HG03439 (cell line): Measurements from ENCODE around the gene ASCC2.
"Not testable (repeated sequence)": the region's sequence is repeated elsewhere in the genome, so short reads cannot be mapped to it uniquely, and the experiment has no call there.

Source experiments
- ATAC-seq: cut with Tn5 transposase; IDR thresholded peaks from one replicate; pipeline ENCODE4 v1.9.1; 2021; ENCODE audit warnings: mild to moderate bottlenecking, moderate library complexity; ENCODE audit not compliant: unreplicated experiment

ASCC2 gene

GRCh38 chr22:29837741-29838598 is at the start of gene ASCC2:
Gene ASCC2 (minus strand): TSS chr22:29838274. CDS start chr22:29832325, 5,949 bp downstream.
- ATAC-seq, result peak; percentile 95

GRCh38 chr22:29887358-29887757 is 49.3 kb upstream of the ASCC2 start:
- ATAC-seq, result no peak

- no peak for ATAC-seq
Measured at GRCh38 chr22:29886596-29886995, 48.5 kb upstream of the ASCC2 start.

DNA sequence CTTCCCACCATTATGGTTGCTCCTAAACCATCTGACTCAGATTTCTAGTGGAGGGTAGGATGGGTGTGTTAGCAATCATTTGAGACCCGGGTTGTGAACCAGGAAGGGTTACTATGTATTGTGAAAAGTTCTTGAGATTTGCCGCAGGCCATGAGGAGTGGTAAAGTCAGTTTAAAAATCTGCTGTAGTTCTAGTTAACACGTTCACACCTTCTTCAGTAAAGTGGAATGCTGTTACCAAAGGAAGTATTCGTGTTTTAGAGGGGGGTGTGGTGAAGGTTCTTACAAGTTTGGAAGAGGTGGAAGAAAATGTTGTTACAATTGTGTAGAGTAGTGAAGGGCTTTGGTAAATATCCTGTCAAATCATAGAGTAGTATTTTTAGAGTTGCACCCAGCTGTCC is 47.5 kb upstream of the ASCC2 start:
- ATAC-seq, result no peak

GRCh38 chr22:29883775-29884097 is 45.7 kb upstream of the ASCC2 start:
- peak; percentile 10 for ATAC-seq

DNA sequence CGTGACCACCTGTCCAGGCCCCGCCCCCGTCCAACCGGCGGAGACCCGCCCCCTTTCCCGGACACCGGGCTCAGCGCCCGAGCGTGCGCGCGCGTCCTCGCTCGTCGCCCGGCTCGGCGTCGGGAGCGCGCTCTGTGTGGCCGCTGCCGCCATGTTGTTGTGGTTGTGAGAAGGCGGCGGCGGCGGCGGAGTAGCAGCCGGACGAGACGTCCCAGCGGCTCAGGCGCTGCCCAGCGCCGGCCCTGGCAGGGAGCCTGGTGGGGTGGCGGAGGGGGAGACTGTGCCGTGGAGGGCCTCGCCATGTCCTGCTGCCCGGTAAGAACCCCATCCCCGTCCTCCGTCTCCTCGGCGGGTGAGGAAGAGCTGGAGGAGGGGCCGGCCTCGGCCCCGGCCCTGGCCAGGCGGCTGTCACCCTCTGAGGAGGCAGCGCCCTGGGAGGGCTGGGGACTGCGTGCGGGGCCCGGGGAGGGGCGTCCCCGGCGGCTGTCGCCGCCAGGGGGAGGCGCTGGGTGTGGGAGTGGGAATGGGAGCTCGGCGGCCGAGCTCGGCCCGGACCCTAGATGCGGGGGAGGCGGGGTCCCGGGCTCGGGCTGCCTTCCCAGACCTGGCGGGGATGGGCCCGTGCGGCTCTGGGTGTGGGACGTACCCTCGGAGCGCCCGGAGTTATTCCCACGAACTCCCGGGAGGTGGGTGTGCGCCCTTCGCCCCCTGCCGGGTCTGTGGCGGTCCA is 45.1 kb upstream of the ASCC2 start, which contains the start of gene MTMR3:
TSS of gene MTMR3 (plus strand) at position 130 of the 730 bp plus-strand sequence. CDS start 87,886 bp downstream, outside the sequence.
- peak; percentile 70 for ATAC-seq

- no peak for ATAC-seq
Measured at GRCh38 chr22:29882716-29883044, 44.6 kb upstream of the ASCC2 start.

GRCh38 chr22:29879753-29880152 is 41.7 kb upstream of the ASCC2 start:
- no peak for ATAC-seq

- ATAC-seq, result no peak
Measured at GRCh38 chr22:29877620-29878019, 39.5 kb upstream of the ASCC2 start.

- ATAC-seq, result no peak
Measured at GRCh38 chr22:29873943-29874342, 35.9 kb upstream of the ASCC2 start.

DNA sequence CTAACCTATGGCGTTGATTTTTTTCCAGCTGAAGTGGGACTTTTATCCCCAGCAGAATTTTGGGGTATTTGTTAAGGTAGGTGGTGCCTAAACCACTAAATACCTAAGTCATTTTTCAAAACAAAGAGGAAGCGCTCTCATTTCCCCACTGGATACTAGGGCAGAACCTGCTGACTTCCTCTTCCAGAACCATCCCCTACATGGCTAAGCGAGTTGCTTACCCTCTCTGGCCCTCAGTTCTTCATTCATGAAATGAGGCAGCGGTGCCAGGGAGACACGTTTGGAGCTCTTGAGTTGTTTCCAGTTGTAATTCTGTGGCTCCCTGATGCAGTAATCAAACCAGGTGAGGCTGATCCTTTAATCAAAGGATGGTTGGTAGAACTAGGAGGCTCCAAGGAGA is 34.9 kb upstream of the ASCC2 start:
- ATAC-seq, result no peak

DNA sequence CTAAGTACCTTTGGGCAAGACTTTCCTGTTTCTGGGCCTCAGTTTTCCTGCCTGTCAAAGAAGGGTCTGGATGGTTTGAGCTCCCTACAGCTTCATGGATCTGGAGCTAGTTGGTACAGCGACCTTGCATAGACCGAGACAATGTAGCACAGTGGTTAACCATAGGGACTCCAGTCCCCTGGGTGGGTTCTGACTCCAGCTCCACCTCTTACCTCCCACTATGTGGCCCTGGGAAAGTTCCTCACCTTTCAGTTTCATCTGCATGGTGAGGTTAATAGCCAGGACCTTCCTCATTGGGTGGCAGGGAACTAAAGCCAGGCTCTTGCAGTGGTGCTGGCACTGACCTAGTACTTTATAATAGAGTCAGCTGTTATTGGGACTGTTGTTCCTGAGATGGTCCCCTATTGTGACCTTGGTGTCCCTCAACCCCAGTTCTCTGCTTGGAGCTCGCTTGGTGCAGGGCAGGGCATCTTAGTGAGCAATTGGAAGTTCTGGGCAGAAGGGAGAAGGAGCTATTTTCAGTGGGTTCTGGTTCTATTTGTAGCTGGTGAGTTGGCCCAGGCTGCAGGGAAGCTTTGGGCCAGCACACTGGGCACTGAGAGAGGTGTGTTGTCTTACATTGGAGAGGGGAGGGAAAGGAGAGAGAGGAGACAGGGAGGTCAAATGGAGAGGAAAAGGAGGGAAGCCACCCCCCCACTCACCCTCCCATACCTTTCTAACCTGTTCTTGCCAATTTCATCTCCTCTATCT is 34.2 kb upstream of the ASCC2 start:
- no peak for ATAC-seq

DNA sequence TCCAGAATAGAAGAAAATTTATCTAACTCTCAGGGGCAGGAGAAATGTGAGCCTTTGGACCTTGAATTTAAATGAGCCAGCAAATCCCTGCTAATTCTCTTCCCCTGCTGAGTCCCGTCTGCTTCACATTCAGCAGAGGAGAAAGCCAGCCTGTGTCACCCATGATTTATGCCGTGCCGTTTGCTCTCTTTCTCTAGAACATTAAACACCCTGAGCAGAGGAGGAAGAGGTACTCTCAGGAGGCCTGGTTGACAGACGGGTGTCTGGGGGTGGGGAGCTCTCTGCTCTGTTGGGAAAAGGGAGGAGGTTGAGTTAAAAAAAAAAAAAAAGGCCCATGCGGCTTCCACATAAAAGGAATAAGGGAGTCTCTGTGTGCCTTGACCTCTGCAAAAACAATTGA is 33.6 kb upstream of the ASCC2 start:
- no peak for ATAC-seq

GRCh38 chr22:29870574-29870973 is 32.5 kb upstream of the ASCC2 start:
- no peak for ATAC-seq

GRCh38 chr22:29867851-29868250 is 29.8 kb upstream of the ASCC2 start:
- ATAC-seq, result no peak

DNA sequence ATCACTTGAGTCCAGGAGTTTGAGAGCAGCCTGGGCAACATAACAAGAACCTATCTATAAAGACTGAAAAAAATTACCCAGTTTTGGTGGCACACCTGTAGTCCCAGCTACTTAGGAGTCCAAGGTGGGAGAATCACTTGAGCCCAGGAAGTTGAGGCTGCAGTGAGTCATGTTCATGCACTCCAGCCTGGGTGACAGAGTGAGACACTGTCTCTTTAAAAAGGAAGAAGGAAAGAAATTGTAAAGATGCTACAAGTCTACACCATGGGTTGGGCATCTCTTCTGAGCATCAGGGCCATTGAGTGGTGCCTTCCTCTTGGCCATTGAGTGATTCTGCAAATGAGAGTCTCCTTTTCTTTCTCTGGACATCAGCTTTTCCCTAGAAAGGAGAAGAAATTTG is 29.2 kb upstream of the ASCC2 start:
- no peak for ATAC-seq

GRCh38 chr22:29865572-29865971 is 27.5 kb upstream of the ASCC2 start:
- ATAC-seq, result not testable (repeated sequence)

DNA sequence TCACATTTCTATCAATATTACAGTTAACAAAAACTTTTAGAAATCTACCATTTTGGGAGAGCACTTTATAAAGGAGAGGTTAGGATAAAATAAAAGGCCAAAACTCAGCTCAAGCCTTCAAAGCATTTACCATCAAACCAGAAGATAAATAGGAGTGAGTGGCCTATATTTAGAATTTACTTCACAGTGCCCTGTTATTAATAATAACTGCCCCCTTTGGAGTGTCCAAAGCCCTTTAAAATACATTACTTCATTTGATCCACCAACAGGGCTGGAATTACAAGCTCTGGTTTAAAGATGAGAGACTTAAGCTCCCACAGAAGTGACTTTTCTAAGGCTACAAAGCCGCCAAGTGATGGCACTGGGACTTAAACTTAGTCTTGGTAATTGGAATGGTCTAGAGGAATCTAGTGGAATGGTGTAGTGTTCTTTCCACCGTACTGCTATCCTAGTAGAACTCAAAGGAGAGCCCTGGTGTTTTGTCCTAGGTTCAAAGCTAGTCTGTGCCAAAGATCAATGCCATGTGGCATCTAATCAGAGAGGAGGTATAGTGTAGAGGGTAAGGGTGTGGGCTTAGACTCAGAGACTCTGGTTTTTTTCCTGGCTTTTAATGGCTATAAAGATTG is 23.7 kb upstream of the ASCC2 start:
- no peak for ATAC-seq

DNA sequence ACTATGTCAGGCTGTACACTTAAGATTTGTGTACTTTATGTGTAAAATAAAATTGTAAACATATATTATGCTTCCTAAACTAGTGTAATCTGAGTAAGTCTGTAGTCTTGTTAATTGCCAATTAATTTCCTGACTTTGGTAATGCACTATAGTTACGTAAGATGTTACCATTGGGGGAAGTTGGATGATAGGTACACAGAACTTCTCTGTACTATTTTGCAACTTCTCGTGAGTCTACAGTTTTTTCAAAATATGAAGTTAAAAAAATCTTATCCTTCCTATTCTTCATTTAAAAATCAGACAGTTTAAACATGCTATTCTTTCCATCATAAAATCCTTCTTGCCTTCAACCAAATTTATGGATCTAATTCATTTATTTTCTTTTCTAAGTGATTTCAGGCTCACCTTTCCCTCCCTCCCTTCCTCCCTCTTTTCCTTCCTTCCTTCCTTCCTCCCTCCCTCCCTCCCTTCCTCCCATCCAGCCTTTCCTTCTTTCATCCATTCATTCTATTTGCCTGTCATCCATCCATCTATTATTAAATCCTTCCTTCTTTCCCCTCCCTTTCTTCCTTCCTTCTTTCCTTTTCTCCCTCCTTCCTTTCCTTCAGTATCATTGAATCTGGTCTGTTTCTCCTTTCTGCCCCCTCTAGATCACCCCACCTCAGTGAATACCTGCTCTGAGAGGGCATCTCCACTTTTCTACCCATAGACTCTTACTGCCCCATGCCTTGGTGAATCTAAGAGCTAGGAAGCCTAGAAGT is 22.1 kb upstream of the ASCC2 start:
- ATAC-seq, result no peak

- ATAC-seq, result not testable (repeated sequence)
Measured at GRCh38 chr22:29859030-29859429, 21.0 kb upstream of the ASCC2 start.
